Nephron (organoid): ENCODE measurements around the gene NEGR1.

Experiments used
- H3K27ac Mint-ChIP-seq, 3 experiments: 2 replicates each; pipeline ENCODE4 v1.8.0; 2020; ENCODE audit warnings: mixed read lengths in 3 of 3, mild to moderate bottlenecking in 2 of 3, moderate library complexity in 1 of 3
- H3K27me3 Mint-ChIP-seq: 2 replicates; pipeline ENCODE4 v1.8.0; 2021; ENCODE audit warnings: low read depth, mild to moderate bottlenecking, moderate library complexity, mixed read lengths
- H3K36me3 Mint-ChIP-seq: 2 replicates; pipeline ENCODE4 v1.8.0; 2020; ENCODE audit warnings: low read depth, mixed read lengths
- H3K4me1 Mint-ChIP-seq: 2 replicates; pipeline ENCODE4 v1.8.0; 2020; ENCODE audit warnings: mixed read lengths
- H3K4me3 Mint-ChIP-seq, 3 experiments: 2 replicates each; pipeline ENCODE4 v1.8.0; 2020; ENCODE audit warnings: mild to moderate bottlenecking in 3 of 3, mixed read lengths in 3 of 3, moderate library complexity in 2 of 3
- H3K9me3 Mint-ChIP-seq: 2 replicates; pipeline ENCODE4 v1.8.0; 2020; ENCODE audit warnings: mixed read lengths
- CTCF ChIP-seq, 3 experiments: fragments of 200-600 bp; sonication (generic); IDR thresholded peaks; one replicate each; pipeline ENCODE4 v1.5.0; 2021; ENCODE audit warnings: antibody characterized with exemption in 3 of 3; ENCODE audit not compliant: unreplicated experiment in 3 of 3

NEGR1 gene

GRCh38 chr1:71859806-71860205 lies 422.5 kb downstream of the NEGR1 start:
- no peak for TF ChIP-seq CTCF (IDR thresholded peaks at IDR 0.05; ENCODE audit: unreplicated experiment in 3 of 3)
- Mint-ChIP-seq H3K27me3 (no peaks in the 10 kb centered on the region), H3K4me3 (no peak overlapping the region), H3K36me3 (no peaks in the 10 kb centered on the region), H3K9me3 (no peaks in the 10 kb centered on the region), H3K27ac (no peak overlapping the region), H3K4me1 (peaks cover 5% of the 10 kb centered on the region)

DNA sequence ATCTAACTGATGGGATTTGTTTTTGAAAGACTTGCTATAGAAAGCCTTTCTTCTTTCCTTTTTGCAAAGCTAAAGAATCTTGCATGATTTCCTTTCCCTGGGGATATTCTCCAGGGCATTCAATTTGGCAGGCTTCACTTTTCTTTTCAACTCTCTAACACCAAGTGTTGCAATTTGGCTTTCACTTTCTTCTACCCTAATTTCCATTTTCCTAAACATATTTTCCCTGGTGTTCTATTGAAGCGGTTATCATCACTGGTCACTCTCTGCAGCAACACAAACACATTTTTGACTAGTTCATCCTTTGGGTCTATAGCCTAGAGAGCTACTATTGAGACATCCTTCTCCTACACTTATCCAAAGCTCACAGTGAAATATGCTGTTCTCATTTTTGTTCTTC lies 424.5 kb downstream of the NEGR1 start:
- H3K4me3 Mint-ChIP-seq = no peak overlapping the region
- no peaks in the 10 kb centered on the region for H3K27me3 Mint-ChIP-seq
- H3K9me3 Mint-ChIP-seq = no peaks in the 10 kb centered on the region
- TF ChIP-seq CTCF (IDR thresholded peaks at IDR 0.05; ENCODE audit: unreplicated experiment in 3 of 3) = no peak
- H3K27ac Mint-ChIP-seq = no peak overlapping the region
- no peaks in the 10 kb centered on the region for H3K36me3 Mint-ChIP-seq
- H3K4me1 Mint-ChIP-seq = peaks cover 5% of the 10 kb centered on the region

GRCh38 chr1:71853360-71853759 lies 429.0 kb downstream of the NEGR1 start:
- Mint-ChIP-seq H3K27me3 (no peaks in the 10 kb centered on the region), H3K36me3 (no peaks in the 10 kb centered on the region), H3K4me3 (no peak overlapping the region), H3K27ac (no peak overlapping the region), H3K9me3 (no peaks in the 10 kb centered on the region), H3K4me1 (peaks cover 5% of the 10 kb centered on the region)
- TF ChIP-seq CTCF (IDR thresholded peaks at IDR 0.05; ENCODE audit: unreplicated experiment in 3 of 3) = no peak

DNA sequence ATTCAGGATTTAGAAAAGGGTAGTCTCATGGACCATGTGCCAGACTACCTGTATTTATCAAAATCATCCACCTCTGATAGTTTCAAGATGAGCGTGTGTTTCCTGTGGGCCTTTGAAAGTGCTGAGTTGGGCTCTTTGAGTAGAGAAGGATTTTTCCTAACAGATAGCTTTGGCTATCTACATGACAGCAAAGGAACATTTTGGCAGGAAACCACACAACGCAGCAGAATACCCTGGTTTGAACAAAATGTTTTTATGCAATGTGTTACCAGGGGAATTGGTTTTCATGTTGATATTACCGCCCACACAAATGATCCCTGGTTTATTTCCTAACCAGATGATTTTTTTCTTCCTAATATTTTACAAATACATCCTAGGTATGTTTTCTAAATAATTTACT lies 431.4 kb downstream of the NEGR1 start:
- Mint-ChIP-seq H3K4me1 (no peaks in the 10 kb centered on the region), H3K36me3 (no peaks in the 10 kb centered on the region), H3K9me3 (no peaks in the 10 kb centered on the region), H3K27me3 (peaks cover 3% of the 10 kb centered on the region), H3K4me3 (no peak overlapping the region), H3K27ac (no peak overlapping the region)
- TF ChIP-seq CTCF (IDR thresholded peaks at IDR 0.05; ENCODE audit: unreplicated experiment in 3 of 3) = no peak

DNA sequence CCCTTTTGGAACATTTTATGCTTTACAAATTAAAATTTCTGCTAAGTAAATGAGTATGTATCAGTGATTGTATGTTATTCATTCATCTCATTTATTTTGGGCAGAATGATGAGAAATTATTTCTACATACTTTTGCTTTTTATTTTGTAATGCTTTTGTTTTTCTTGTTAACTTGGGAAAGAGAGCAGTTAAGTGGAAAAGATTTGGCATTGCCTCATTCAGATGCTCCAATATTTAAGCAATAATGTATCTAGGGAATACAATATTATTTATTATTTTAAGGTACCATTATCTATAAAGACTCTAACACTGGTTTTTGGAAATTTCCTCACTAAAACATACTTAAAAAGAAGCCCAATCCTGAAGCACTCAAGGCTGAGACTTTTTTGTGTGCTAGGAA lies 431.8 kb downstream of the NEGR1 start:
- Mint-ChIP-seq H3K9me3 (no peaks in the 10 kb centered on the region), H3K4me1 (no peaks in the 10 kb centered on the region), H3K27ac (no peak overlapping the region), H3K27me3 (peaks cover 3% of the 10 kb centered on the region), H3K4me3 (no peak overlapping the region), H3K36me3 (no peaks in the 10 kb centered on the region)
- TF ChIP-seq CTCF (IDR thresholded peaks at IDR 0.05; ENCODE audit: unreplicated experiment in 3 of 3) = no peak

DNA sequence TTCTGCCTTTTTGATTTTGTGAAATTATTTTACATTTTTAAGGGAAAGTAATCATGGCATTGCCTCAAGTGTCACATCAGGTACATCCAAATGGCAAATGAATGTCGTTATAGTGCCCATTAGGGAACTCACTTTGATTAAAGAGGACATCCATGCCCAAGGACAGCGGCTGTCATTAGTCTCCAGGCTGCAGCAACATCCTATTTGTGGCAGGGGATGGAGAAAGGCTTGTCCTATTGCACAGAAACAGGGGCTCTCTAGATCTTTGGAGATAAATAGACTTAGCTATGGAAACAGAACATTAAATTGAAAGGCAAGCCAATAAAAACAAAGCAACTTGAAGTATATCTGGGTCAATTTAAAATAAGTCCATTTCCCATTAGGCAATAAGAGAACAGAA lies 439.3 kb downstream of the NEGR1 start:
- Mint-ChIP-seq H3K4me1 (no peaks in the 10 kb centered on the region), H3K36me3 (no peaks in the 10 kb centered on the region), H3K27ac (no peak overlapping the region), H3K27me3 (peaks cover 3% of the 10 kb centered on the region), H3K9me3 (no peaks in the 10 kb centered on the region), H3K4me3 (no peak overlapping the region)
- TF ChIP-seq CTCF (IDR thresholded peaks at IDR 0.05; ENCODE audit: unreplicated experiment in 3 of 3) = no peak
